ENCODE measurements around the gene KCNK17. TPM values are rescaled to one million over a fixed set of nuclear protein-coding genes. Genes with fewer than 3 reads are reported as not detected.

The KCNK17 gene
- total and polyA plus RNA-seq, 2 donors (not counting 3 experiments of a cell fraction or from before 2014, with no cell fraction given) = not detected

DNA sequence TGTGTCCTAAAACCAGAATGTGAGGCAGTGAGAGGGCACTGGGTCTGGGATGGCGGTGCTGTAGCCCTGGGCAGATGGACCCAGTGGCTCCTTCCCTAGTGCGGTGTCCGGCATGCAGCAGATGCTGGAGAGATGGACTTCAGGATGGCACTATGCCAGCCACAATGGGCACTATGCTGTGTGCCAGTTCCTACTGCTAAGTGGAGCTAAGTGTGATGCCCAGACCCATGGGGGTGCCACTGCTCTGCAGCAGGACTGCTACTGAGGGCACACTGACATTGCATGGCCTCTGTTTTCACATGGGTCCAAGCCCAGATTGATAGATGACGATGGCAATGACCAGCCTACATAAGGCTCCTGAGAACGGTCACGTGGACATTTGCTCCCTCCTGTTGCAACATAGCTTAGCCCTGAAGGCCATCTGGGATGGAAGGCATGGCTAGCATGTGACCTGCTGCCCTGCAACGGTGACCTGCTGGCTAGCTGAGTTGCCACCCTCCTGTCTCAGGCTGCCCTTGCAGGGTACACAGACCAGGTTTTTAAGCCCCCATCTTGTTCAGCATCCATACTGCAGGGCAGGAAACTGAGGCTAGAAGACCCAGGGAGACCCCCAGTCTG lies 39.6 kb upstream of the KCNK17 start:
- FAIRE-seq (no peak), DNase-seq (ENCODE audit: low read depth, low spot score) (no peak)
- Histone ChIP-seq H3K4me3 (replicated peaks in 1 of 3; ENCODE audit: insufficient read depth in 1 of 3, low read depth in 1 of 3, low read length in 3 of 3) (no peak overlapping the region), H3K4me1 (ENCODE audit: control insufficient read depth, extremely low read depth, insufficient read depth, low read length) (no peaks in the 10 kb centered on the region), H3K27me3 (ENCODE audit: control insufficient read depth in 2 of 2, insufficient read depth in 2 of 2, low read length in 2 of 2) (no peaks in the 10 kb centered on the region), H3K79me2 (ENCODE audit: control insufficient read depth, insufficient read depth, low read length) (no peaks in the 10 kb centered on the region), H3K36me3 (ENCODE audit: control insufficient read depth in 2 of 2, extremely low read depth in 1 of 2, insufficient read depth in 2 of 2, low read length in 2 of 2) (no peaks in the 10 kb centered on the region), H3K9me3 (replicated peaks; ENCODE audit: control insufficient read depth, insufficient read depth, low read length) (no peaks in the 10 kb centered on the region), H4K20me1 (replicated peaks; ENCODE audit: control insufficient read depth, extremely low read depth, insufficient read depth, low read length) (no peaks in the 10 kb centered on the region), H3K27ac (ENCODE audit: insufficient read depth, low read depth, low read length) (no peak overlapping the region), H3K9ac (replicated peaks; ENCODE audit: extremely low read depth, insufficient read depth, low read length) (no peak overlapping the region), H2AFZ (ENCODE audit: low read depth, low read length) (no peak overlapping the region), H3K9me1 (replicated peaks; ENCODE audit: control insufficient read depth, extremely low read depth, insufficient read depth, low read length) (no peaks in the 10 kb centered on the region), H3K4me2 (ENCODE audit: insufficient read depth, low read length) (no peak overlapping the region)
- CTCF ChIA-PET = interaction anchor here (1.1 to 1.2 kb wide), 2 partner anchors 10 to 539 kb away, joined by 3 to 4 read pairs; no protein-coding TSS in a partner anchor
- dilution Hi-C loops (cut with MboI; ENCODE audit: extremely low pct_ligation_motif_present, low sequenced_read_pairs) = no loop called here
- POLR2A ChIA-PET = no interaction called here
- no TSS peak for BruUV-seq (replicated peaks)
- TF ChIP-seq MYC (IDR thresholded peaks at IDR 0.05; ENCODE audit: low read depth, low read length) (no peak), POLR2AphosphoS5 (IDR thresholded peaks at IDR 0.05; ENCODE audit: insufficient read depth, low read depth, low read length) (no peak), EZH2 (IDR thresholded peaks at IDR 0.05; ENCODE audit: borderline replicate concordance, low read depth, low read length, severe bottlenecking) (no peak), POLR2A (IDR thresholded peaks at IDR 0.05; ENCODE audit: low read depth, low read length) (no peak)
- TF ChIP-seq, protein P1, sequence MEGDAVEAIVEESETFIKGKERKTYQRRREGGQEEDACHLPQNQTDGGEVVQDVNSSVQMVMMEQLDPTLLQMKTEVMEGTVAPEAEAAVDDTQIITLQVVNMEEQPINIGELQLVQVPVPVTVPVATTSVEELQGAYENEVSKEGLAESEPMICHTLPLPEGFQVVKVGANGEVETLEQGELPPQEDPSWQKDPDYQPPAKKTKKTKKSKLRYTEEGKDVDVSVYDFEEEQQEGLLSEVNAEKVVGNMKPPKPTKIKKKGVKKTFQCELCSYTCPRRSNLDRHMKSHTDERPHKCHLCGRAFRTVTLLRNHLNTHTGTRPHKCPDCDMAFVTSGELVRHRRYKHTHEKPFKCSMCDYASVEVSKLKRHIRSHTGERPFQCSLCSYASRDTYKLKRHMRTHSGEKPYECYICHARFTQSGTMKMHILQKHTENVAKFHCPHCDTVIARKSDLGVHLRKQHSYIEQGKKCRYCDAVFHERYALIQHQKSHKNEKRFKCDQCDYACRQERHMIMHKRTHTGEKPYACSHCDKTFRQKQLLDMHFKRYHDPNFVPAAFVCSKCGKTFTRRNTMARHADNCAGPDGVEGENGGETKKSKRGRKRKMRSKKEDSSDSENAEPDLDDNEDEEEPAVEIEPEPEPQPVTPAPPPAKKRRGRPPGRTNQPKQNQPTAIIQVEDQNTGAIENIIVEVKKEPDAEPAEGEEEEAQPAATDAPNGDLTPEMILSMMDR (IDR thresholded peaks at IDR 0.05; ENCODE audit: extremely low read depth in 1 of 2, insufficient read depth in 1 of 2, low read depth in 1 of 2, low read length in 2 of 2) = no peak
- TF ChIP-seq, protein P2, sequence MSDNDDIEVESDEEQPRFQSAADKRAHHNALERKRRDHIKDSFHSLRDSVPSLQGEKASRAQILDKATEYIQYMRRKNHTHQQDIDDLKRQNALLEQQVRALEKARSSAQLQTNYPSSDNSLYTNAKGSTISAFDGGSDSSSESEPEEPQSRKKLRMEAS (IDR thresholded peaks at IDR 0.05; ENCODE audit: insufficient read depth, insufficient read length) = no peak
- intact Hi-C loops (cut with micrococcal nuclease) = no loop called here
